ENCODE results near the gene FAM83G.
A peak's percentile ranks its signal among the peaks of the same experiment; 100 is the strongest.

The FAM83G gene

GRCh38 chr17:18981642-18982424 is 22.7 kb downstream of the FAM83G start (continued):
- TF ChIP-seq ZNF48 (tag by site-specific recombination; IDR thresholded peaks at IDR 0.05) = no peak
- TF ChIP-seq CTCF (tag by site-specific recombination; IDR thresholded peaks at IDR 0.05) = no peak
- TF ChIP-seq ZNF626 (tag by site-specific recombination; IDR thresholded peaks at IDR 0.05) = no peak
- TF ChIP-seq ZNF473 (tag by site-specific recombination; IDR thresholded peaks at IDR 0.05) = no peak
- no peak for TF ChIP-seq PBX3 (CRISPR knock-in tag; IDR thresholded peaks at IDR 0.05)
- TF ChIP-seq ZBTB26 (tag by site-specific recombination; optimal IDR thresholded peaks at IDR 0.05) = peak; percentile 31
- no peak for TF ChIP-seq ZNF239 (tag by site-specific recombination; IDR thresholded peaks at IDR 0.05)
- no peak for TF ChIP-seq PRDM6 (tag by site-specific recombination; IDR thresholded peaks at IDR 0.05)
- TF ChIP-seq ZNF514 (tag by site-specific recombination; IDR thresholded peaks at IDR 0.05) = no peak
- no peak for TF ChIP-seq ZNF174 (tag by site-specific recombination; IDR thresholded peaks at IDR 0.05)
- no peak for TF ChIP-seq ZNF223 (tag by site-specific recombination; IDR thresholded peaks at IDR 0.05)
- no peak for TF ChIP-seq ZNF140 (tag by site-specific recombination; IDR thresholded peaks at IDR 0.05)
- 0 out of 2 replicates have a peak, but pooled peaks have one; percentile 24 for TF ChIP-seq ZNF596 (tag by site-specific recombination; IDR thresholded peaks at IDR 0.05)
- peak; percentile 70; the same call in 1 of the 2 replicates for TF ChIP-seq ZNF24 (tag by site-specific recombination; IDR thresholded peaks at IDR 0.05)
- TF ChIP-seq ZNF169 (tag by site-specific recombination; IDR thresholded peaks at IDR 0.05) = no peak
- no peak for TF ChIP-seq ZNF114 (tag by site-specific recombination; IDR thresholded peaks at IDR 0.05)
- peak; percentile 62 for TF ChIP-seq ZNF629 (tag by site-specific recombination; IDR thresholded peaks at IDR 0.05)
- no peak for TF ChIP-seq ZNF585B (tag by site-specific recombination; IDR thresholded peaks at IDR 0.05)
- no peak for TF ChIP-seq ZNF488 (tag by site-specific recombination; IDR thresholded peaks at IDR 0.05)
- no peak for TF ChIP-seq ZNF311 (tag by site-specific recombination; IDR thresholded peaks at IDR 0.05; ENCODE audit: borderline replicate concordance)
- no peak for TF ChIP-seq ZNF580 (tag by site-specific recombination; IDR thresholded peaks at IDR 0.05)
- no peak for TF ChIP-seq ZNF248 (tag by site-specific recombination; IDR thresholded peaks at IDR 0.05)
- TF ChIP-seq ZNF10 (tag by site-specific recombination; IDR thresholded peaks at IDR 0.05) = peak; percentile 76; the same call in 1 of the 2 replicates
- TF ChIP-seq SP2 (tag by site-specific recombination; IDR thresholded peaks at IDR 0.05) = no peak; the same call in 1 of the 2 replicates
- TF ChIP-seq ZNF701 (tag by site-specific recombination; IDR thresholded peaks at IDR 0.05) = no peak
- TF ChIP-seq ZNF555 (tag by site-specific recombination; conservative IDR thresholded peaks at IDR 0.05) = no peak
- TF ChIP-seq KLF1 (tag by site-specific recombination; IDR thresholded peaks at IDR 0.05) = no peak; the same call in 1 of the 2 replicates
- no peak for TF ChIP-seq ZNF571 (tag by site-specific recombination; IDR thresholded peaks at IDR 0.05)
- peak; percentile 32; the same call in 1 of the 2 replicates for TF ChIP-seq PRDM4 (tag by site-specific recombination; IDR thresholded peaks at IDR 0.05)
- TF ChIP-seq ZEB2 (tag by site-specific recombination; IDR thresholded peaks at IDR 0.05) = peak; percentile 64; the same call in 1 of the 2 replicates
- no peak for TF ChIP-seq ZFP3 (tag by site-specific recombination; IDR thresholded peaks at IDR 0.05; ENCODE audit: low read depth)
- TF ChIP-seq KLF8 (tag by site-specific recombination; IDR thresholded peaks at IDR 0.05) = no peak; the same call in 1 of the 2 replicates
